Suprapubic skin (tissue), 4 donors: ENCODE measurements around the gene PLIN4. TPM values are rescaled to one million over a fixed set of nuclear protein-coding genes. Genes with fewer than 3 reads are reported as not detected.

ENCODE experiments used
- DNase-seq, 2 donors: peaks; one replicate each; pipeline ENCODE4 v3.0.0-alpha.2; 2019; ENCODE audit warnings: low spot score in 2 of 2
- H3K27ac ChIP-seq: fragments of 200-600 bp; sonication (generic); one replicate; pipeline ENCODE4 v1.5.1; 2019
- H3K27me3 ChIP-seq: fragments of 200-600 bp; sonication (generic); one replicate; pipeline ENCODE4 v1.5.1; 2019
- H3K36me3 ChIP-seq: fragments of 200-600 bp; sonication (generic); one replicate; pipeline ENCODE4 v1.5.1; 2019
- H3K4me1 ChIP-seq: fragments of 200-600 bp; sonication (generic); one replicate; pipeline ENCODE4 v1.5.1; 2019
- H3K4me3 ChIP-seq: fragments of 200-600 bp; sonication (generic); one replicate; pipeline ENCODE4 v1.5.1; 2019; ENCODE audit warnings: mild to moderate bottlenecking
- H3K9me3 ChIP-seq: fragments of 200-600 bp; sonication (generic); one replicate; pipeline ENCODE4 v1.5.1; 2019
- CTCF ChIP-seq, 2 donors: fragments of 200-600 bp in 1 of 2; fragments of 450-650 bp in 1 of 2; sonication (generic) in 1 of 2; IDR thresholded peaks; one replicate each; pipeline ENCODE4 v1.5.1; 2016 to 2019; ENCODE audit warnings: antibody characterized with exemption in 2 of 2, mild to moderate bottlenecking in 1 of 2, moderate library complexity in 1 of 2
- EP300 ChIP-seq: sonication (generic); formaldehyde crosslinking; IDR thresholded peaks from one replicate; pipeline ENCODE4 v1.6.1; 2017; ENCODE audit warnings: antibody characterized with exemption
- POLR2A ChIP-seq, 2 donors: fragments of 450-650 bp; IDR thresholded peaks; one replicate each; pipeline ENCODE4 v1.6.1; 2017; ENCODE audit warnings: antibody characterized with exemption in 2 of 2, mild to moderate bottlenecking in 2 of 2, moderate library complexity in 2 of 2
- POLR2AphosphoS5 ChIP-seq, 3 donors: sonication (generic); formaldehyde crosslinking; IDR thresholded peaks; one replicate each; pipeline ENCODE4 v1.6.1; 2017; ENCODE audit warnings: antibody characterized with exemption in 3 of 3
- WGBS: methylation state at CpG from one replicate; pipeline ENCODE4 v1.1.5; 2018; 5-methylcytosine and 5-hydroxymethylcytosine counted together
- total RNA-seq, 4 donors: library from RNA; depleted of rRNA; stranded (reverse); fragments of >200 nt; gene quantifications; one replicate each; pipeline ENCODE4 v1.1.0, GENCODE V29; 2016

Gene PLIN4
- total RNA-seq, 4 donors from 2014 or later = 12.4 to 38.3 (median 19.3) TPM

- TF ChIP-seq EP300 (no peak), POLR2AphosphoS5 (IDR thresholded peaks at IDR 0.05) (no peak), POLR2A (IDR thresholded peaks at IDR 0.05) (no peak), CTCF (IDR thresholded peaks at IDR 0.05) (no peak)
- Histone ChIP-seq H3K27ac (no peak overlapping the region), H3K4me3 (no peak overlapping the region), H3K4me1 (peaks cover 14% of the 10 kb centered on the region), H3K9me3 (no peaks in the 10 kb centered on the region), H3K27me3 (peaks cover 7% of the 10 kb centered on the region), H3K36me3 (no peaks in the 10 kb centered on the region)
- no peak for DNase-seq
- WGBS = 65% methylated on average over 12 of the region's 14 CpGs
These were observed 1.9 kb downstream of the PLIN4 start for GRCh38 chr19:4516199-4516938.

- no peak for DNase-seq
- Histone ChIP-seq H3K27ac (no peak overlapping the region), H3K4me3 (no peak overlapping the region), H3K9me3 (no peaks in the 10 kb centered on the region), H3K36me3 (no peaks in the 10 kb centered on the region), H3K4me1 (peaks cover 14% of the 10 kb centered on the region), H3K27me3 (peaks cover 7% of the 10 kb centered on the region)
- TF ChIP-seq POLR2A (IDR thresholded peaks at IDR 0.05) (no peak), EP300 (no peak), POLR2AphosphoS5 (IDR thresholded peaks at IDR 0.05) (no peak), CTCF (IDR thresholded peaks at IDR 0.05) (no peak)
- 88% methylated on average over 5 of the region's 5 CpGs for WGBS
These were observed 2.6 kb downstream of the PLIN4 start for GRCh38 chr19:4515732-4516131.

- H3K27me3 ChIP-seq = peaks cover 7% of the 10 kb centered on the region
- no peak for DNase-seq
- no peaks in the 10 kb centered on the region for H3K36me3 ChIP-seq
- no peak overlapping the region for H3K4me3 ChIP-seq
- WGBS = 80% methylated on average over 8 of the region's 17 CpGs
- no peaks in the 10 kb centered on the region for H3K4me1 ChIP-seq
- H3K27ac ChIP-seq = no peak overlapping the region
- TF ChIP-seq EP300 (no peak), POLR2AphosphoS5 (IDR thresholded peaks at IDR 0.05) (no peak), CTCF (IDR thresholded peaks at IDR 0.05) (no peak), POLR2A (IDR thresholded peaks at IDR 0.05) (no peak)
- H3K9me3 ChIP-seq = no peaks in the 10 kb centered on the region
These were observed 5.0 kb downstream of the PLIN4 start for GRCh38 chr19:4513248-4513647.

GRCh38 chr19:4512070-4512469 lies 6.2 kb downstream of the PLIN4 start:
- WGBS = 95% methylated on average over 17 of the region's 17 CpGs
- Histone ChIP-seq H3K4me1 (no peaks in the 10 kb centered on the region), H3K36me3 (no peaks in the 10 kb centered on the region), H3K27me3 (peaks cover 3% of the 10 kb centered on the region), H3K9me3 (no peaks in the 10 kb centered on the region), H3K4me3 (no peak overlapping the region), H3K27ac (no peak overlapping the region)
- no peak for TF ChIP-seq EP300
- no peak for TF ChIP-seq POLR2A (IDR thresholded peaks at IDR 0.05)
- TF ChIP-seq CTCF (IDR thresholded peaks at IDR 0.05) = no peak
- TF ChIP-seq POLR2AphosphoS5 (IDR thresholded peaks at IDR 0.05) = no peak
- DNase-seq = no peak

- no peaks in the 10 kb centered on the region for H3K27me3 ChIP-seq
- H3K9me3 ChIP-seq = no peaks in the 10 kb centered on the region
- TF ChIP-seq POLR2A (IDR thresholded peaks at IDR 0.05) = no peak
- no peak for TF ChIP-seq CTCF (IDR thresholded peaks at IDR 0.05)
- TF ChIP-seq EP300 = no peak
- TF ChIP-seq POLR2AphosphoS5 (IDR thresholded peaks at IDR 0.05) = no peak
- 85% methylated on average over 27 of the region's 27 CpGs for WGBS
- no peak overlapping the region for H3K27ac ChIP-seq
- no peaks in the 10 kb centered on the region for H3K36me3 ChIP-seq
- no peak overlapping the region for H3K4me3 ChIP-seq
- DNase-seq = no peak
- no peaks in the 10 kb centered on the region for H3K4me1 ChIP-seq
These were observed 6.8 kb downstream of the PLIN4 start for GRCh38 chr19:4511300-4512054.
